HTR-8/SVneo (cell line): ENCODE data around the gene CACNA2D4.

Experiments used
- DNase-seq: peaks from one replicate; pipeline ENCODE4 v3.0.0; 2011; ENCODE audit warnings: low spot score, mixed read lengths; ENCODE audit not compliant: insufficient read length
- FAIRE-seq: peaks from 2 replicates; lab custom pipeline; 2011; peaks lifted over from hg19 to GRCh38; lab: Jason Lieb, UNC

Gene CACNA2D4

DNA sequence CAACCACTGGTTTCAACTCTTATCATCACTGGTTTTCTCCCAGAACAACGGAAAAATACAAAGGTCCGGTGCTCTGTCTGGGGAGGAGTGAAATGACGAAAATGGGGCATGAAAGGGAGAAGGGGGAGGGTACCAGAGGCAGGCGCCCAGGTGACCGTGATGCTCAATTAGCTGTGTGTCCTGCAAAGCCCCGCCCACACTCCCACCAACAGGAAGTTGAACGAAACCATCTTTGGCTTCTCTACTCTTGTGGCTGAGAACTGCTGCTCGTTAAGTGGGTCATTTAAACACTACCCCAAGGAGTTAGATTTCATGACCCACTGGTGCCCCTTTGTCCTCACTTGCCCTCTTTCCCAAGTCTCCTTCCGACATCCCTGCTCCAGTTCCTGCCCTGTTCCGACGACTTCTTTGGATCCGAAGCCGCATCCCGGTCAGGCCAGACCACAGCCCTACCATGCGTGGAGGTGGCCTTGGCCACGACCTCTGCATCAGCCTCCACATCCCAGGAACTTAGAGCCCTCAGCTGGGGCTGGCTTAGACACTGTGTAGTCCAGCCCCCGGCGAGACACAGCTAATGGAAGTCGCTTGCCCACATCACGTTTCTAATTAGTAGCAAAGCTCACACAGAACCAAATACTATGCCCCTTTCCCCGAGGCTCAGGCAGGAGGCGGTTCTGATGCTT is 109.5 kb downstream of the CACNA2D4 start:
- no peak for DNase-seq
- peak; percentile 76 for FAIRE-seq

GRCh38 chr12:1808036-1808797 is 110.2 kb downstream of the CACNA2D4 start:
- DNase-seq (no peak), FAIRE-seq (no peak)

DNA sequence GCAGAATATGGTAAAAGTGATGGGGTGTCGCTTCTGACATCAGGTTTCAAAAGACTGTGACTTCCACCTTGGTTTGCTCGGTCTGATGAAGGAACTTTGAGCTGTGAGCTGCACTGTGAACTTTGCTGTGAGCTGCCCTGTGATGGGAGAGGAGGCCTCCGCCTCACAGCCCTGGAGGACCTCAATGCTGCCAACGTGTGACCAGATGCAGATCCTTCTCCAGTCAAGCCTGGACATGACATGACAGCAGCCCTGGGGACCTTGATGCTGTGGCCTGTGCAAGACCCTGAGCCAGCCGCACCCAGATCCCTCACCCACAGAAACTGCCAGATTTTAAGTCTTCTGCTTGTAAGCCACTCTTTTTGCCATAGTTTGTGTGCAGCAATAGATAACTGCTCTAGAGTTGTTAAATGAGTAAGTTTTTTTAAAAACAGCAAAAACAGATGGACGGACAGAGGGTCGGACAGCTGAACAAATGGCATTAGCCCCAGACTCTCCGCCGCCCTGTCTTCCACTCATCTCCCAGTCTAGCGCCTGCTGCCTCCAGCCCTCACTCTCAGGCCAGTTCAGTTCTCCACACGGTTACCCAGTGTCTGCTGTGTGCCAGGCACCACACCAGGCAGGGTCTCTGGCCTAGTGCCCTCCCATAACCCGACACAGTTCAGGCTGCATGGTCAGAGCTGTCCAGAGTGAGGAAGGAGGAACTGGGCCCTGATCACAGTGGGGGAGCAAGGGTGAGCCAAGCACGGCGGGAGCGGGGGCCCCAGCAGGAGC is 111.2 kb downstream of the CACNA2D4 start:
- no peak for DNase-seq
- peak; percentile 62 for FAIRE-seq

- DNase-seq (no peak), FAIRE-seq (no peak)
These were observed 112.0 kb downstream of the CACNA2D4 start for GRCh38 chr12:1806301-1807086.

DNA sequence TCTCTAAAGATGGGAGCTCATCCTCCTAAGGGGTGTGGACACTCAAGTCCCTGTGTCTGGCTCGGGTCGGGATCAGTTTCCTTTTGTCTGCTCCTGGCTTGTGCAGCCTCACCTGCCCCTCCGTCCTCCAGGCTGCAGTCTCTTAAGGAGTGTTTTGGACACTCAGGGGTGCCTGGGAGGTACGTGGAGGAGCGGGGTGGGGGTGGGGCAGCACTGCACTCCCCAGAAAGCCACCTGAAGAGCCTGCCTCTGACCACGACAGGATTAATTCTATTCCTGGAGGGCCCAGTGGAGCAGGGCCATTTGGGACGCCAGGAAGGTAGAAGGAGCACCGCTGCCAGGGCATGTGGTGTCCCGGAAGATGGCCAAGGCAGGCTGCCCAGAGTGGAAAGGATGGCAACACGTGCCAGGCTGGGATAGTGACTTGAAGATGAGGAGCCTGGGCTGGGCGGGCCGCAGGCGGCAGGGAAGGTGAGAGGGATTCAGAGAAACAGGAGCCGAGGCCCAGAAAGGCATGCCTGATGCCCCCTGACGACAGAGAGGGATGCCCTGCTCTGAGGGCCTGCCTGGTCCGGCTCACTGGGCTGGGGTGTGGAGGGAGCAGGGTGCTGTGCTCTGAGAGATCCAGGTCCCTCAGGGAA is 112.9 kb downstream of the CACNA2D4 start:
- FAIRE-seq (peak; percentile 31), DNase-seq (no peak)

DNA sequence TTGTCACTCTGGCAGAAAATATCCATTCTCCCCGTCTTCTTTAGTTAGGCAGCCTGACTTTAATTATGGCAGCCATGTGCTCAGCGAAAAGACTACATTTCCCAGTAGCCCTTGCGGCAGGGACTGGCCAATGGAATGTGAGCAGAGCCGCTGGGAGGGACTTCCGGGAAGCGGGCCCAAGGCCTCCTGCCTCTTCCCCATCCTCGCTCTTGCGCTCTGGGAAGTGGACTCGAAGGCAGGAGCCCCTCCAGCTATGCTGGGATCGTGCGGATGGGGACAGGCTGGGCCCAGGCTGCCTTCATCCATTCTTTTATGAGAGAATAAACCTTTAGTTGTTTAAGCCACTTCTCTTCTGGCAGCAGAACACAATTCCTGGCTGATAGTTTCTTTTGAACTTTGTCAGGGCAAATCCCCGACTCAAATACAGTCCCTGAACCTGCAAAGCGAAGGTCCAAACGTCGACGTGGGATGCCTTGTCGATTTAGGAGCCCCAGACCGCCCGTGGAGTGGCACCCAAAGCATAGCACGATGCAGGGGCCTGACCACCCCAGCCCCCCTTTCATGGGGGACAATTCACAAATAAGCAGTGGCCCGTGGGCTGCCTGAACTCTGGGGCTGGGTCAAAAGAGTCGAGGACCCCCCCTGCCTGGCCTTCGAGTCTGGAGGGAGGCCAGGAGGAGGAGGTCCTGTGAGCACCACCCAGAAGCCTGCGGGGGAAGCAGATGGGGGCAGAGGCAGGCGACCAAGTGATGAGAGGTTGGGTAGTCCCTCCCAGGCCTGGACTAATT is 113.7 kb downstream of the CACNA2D4 start:
- FAIRE-seq (peak; percentile 98), DNase-seq (peak; percentile 97)

DNA sequence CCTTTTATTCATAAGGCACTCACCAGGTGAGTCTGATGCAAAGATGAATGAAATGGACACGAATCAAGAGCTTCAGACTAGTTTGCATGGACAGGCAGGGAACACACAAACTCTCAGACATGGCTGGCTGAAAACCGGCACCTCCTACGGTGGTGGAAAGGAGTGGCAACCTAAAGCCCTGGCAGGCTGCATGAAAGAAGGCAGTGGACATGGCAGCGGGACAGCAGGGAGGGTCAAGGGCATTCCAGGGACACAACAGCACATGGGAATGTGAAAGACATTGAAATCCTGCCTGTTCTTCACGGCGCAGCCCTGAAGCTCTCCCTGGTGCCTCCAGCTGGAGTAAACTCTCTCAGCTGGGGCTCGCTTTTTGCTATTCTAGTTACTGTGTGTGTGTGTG is 114.7 kb downstream of the CACNA2D4 start:
- FAIRE-seq (no peak), DNase-seq (no peak)

DNA sequence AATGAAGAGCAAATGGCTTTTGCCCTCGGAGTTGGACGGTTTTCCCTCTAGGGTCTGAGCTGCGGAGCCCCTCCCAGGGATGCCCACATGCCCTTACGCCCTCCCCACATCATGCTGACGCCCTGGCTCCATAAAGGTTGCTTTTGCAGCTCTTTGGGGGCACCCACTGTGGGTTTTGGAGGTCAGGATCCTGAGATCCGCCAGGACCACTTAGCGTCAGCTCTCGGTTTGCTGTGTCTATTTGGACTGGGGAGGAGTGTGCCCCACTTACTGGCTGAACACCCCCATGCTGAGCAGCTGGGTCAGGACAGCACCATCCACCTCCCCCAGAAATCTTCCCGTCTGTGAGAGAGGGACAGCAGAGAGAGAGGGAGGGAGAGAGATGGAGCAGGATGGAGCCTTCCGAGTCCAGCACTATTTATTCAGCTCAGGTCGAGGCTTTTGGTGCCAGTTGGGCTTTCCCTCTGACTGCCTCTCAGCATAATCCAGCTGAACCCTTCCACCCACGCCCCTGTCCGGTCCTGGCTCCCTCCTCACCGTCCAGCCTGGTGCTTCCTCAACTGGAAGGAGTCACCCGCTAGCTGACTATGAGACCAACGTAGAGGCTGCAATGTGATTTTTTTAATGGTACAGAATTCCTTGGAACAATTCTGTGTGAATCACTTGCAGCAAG is 117.0 kb downstream of the CACNA2D4 start:
- DNase-seq (no peak), FAIRE-seq (no peak)

DNA sequence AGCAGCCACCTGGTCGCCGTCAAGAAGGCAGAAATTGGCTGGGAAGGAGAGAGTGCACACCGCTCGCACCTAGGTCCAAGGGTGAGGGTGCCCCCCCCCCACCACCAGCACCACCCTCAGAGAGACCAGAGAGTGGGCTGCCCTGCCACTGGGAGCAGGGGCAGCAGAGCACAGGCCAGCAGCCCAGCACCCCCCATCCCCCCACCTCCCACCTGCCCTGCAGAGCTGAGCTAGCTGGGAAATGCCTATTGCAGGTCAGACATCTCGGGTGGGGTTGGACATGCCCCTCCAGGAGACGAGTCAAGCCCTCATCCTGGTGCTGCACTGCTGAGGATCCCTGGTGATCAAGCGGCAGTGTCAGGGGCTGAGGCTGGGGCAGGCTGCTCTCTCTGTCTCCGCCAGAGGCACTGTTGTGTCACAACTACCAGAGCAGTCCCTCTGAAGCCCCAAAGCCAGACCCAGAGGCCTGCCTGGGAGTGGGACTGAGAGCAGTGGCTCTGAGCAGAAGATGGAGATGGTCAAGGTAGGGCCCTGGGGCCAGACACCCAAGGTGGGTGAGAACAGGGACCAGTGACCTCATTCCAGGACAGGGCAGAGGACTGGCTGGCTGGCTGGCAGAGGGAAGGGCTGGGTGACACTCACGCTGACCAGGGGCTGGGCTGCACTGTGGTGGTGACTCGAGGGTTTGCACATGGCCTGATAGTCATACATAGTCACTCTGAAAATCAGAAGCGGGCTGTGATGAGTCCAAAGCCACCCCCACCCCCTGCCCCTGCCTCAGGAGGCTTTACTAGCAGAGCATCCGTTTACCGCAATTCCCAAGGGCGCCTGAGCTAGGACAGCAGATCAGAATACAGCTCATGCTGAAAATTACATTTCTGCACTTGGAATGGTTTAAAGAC is 117.8 kb downstream of the CACNA2D4 start:
- FAIRE-seq = peak; percentile 36

DNA sequence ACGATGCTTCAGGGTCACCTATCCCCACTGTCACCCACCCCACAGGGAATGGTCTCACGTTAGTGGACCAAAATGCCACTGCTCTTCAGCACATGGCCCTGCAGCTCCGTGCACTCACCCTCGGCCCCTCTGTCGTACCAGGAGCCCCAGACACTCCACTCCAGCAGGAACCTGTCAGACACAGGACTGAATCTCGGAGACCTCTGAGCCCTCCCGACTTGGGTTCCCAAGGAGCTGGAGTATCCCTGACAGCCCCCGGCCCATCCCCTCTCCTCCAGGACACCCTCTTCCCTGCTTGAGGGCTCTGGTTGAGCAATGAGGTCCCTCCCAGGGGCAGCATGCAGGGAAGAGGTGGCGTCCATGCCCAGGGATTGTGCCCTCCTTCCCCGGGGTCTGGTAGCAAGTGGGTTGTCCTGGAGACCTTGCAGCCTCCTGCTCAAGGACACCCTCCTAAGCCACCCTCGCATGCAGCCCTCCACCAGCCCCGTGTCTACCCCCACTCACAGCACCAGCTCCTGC is 118.5 kb downstream of the CACNA2D4 start:
- FAIRE-seq (no peak), DNase-seq (no peak)

More for the DNA sequence above, 117.8 kb downstream of the CACNA2D4 start:
- DNase-seq = peak; percentile 62

- peak; percentile 88 for FAIRE-seq
- no peak for DNase-seq
These were observed 119.2 kb downstream of the CACNA2D4 start for GRCh38 chr12:1799051-1799881.

GRCh38 chr12:1798641-1799020 is 119.8 kb downstream of the CACNA2D4 start:
- DNase-seq (no peak), FAIRE-seq (no peak)

GRCh38 chr12:1797991-1798640 is 120.3 kb downstream of the CACNA2D4 start:
- DNase-seq = no peak
- no peak for FAIRE-seq

- DNase-seq (no peak), FAIRE-seq (no peak)
These were observed 121.2 kb downstream of the CACNA2D4 start for GRCh38 chr12:1797011-1797901.

DNA sequence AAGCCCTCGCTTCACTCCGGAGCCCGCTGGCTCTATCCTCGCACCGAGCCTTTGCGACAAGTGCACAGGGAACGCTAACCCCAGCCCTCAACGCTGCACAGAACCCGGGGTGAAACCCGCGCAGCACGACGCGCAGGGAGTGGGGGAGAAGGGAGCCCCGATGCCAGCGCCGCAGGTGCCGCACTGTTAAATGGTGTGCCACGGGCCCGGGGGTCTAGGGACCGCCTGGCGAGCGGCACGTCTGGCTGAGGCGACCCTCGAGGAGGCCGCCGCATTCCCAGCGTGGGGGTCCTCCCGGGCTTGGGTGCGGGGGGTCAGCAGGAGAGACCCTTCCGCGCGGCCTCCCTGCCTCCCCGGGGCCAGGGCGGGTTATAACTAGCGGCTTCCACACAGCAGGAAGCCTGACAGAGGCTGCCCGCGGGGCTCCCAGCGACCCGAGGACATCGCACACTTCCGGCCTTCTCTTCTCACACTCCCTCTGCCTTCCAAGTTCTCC is 121.9 kb downstream of the CACNA2D4 start:
- DNase-seq (no peak), FAIRE-seq (no peak)
